Mesodermal cell (in vitro differentiated cells): Measurements from ENCODE around the gene RBBP4.
"Not testable (repeated sequence)": the region's sequence is repeated elsewhere in the genome, so short reads cannot be mapped to it uniquely, and the experiment has no call there.

ENCODE experiments used
- H3K27ac ChIP-seq: 2 replicates; pipeline ENCODE4 v1.7.0; 2013; ENCODE audit warnings: mild to moderate bottlenecking, low read depth, low read length, moderate library complexity; ENCODE audit not compliant: severe bottlenecking
- H3K36me3 ChIP-seq: 2 replicates; pipeline ENCODE4 v1.7.1; 2013; ENCODE audit warnings: mild to moderate bottlenecking, low read length, moderate library complexity; ENCODE audit not compliant: control insufficient read depth, insufficient read depth
- H3K4me1 ChIP-seq: one replicate; pipeline ENCODE4 v1.7.1; 2013; ENCODE audit warnings: mild to moderate bottlenecking, low read length; ENCODE audit not compliant: insufficient read depth, control insufficient read depth, poor library complexity, severe bottlenecking
- H3K4me3 ChIP-seq: 2 replicates; pipeline ENCODE4 v1.7.0; 2013; ENCODE audit warnings: low read length, control low read depth, mild to moderate bottlenecking; ENCODE audit not compliant: insufficient read depth, poor library complexity, severe bottlenecking; ENCODE audit errors: extremely low read depth
- H3K9me3 ChIP-seq: 2 replicates; pipeline ENCODE4 v1.7.1; 2013; ENCODE audit warnings: mild to moderate bottlenecking, low read length, moderate library complexity; ENCODE audit not compliant: control insufficient read depth
- WGBS, 2 experiments: methylation state at CpG; one replicate each; pipeline ENCODE4 v1.1.5; 2013; ENCODE audit warnings: missing lambda C conversion rate in 2 of 2; ENCODE audit not compliant: insufficient coverage in 2 of 2; 5-methylcytosine and 5-hydroxymethylcytosine counted together

The RBBP4 gene

GRCh38 chr1:32676945-32677344 lies 25.9 kb downstream of the RBBP4 start:
- H3K4me1 ChIP-seq: no peaks in the 10 kb centered on the region
- WGBS, 2 experiments: 59 to 63% methylated on average over 3 of the region's 3 CpGs
- no peaks in the 10 kb centered on the region for H3K9me3 ChIP-seq
- H3K27ac ChIP-seq: no peak overlapping the region
- peaks cover 95% of the 10 kb centered on the region for H3K36me3 ChIP-seq
- H3K4me3 ChIP-seq: no peak overlapping the region

- H3K36me3 ChIP-seq: peaks cover 96% of the 10 kb centered on the region
- WGBS, 2 experiments: no CpG with 5 or more reads among the region's 4 CpGs
- not testable (repeated sequence) for H3K4me3 ChIP-seq, H3K9me3 ChIP-seq, H3K27ac ChIP-seq, H3K4me1 ChIP-seq
These were observed 29.0 kb downstream of the RBBP4 start for GRCh38 chr1:32679993-32680392.

- Histone ChIP-seq H3K4me1 (no peaks in the 10 kb centered on the region), H3K9me3 (no peaks in the 10 kb centered on the region), H3K4me3 (no peak overlapping the region), H3K27ac (no peak overlapping the region), H3K36me3 (peaks cover 96% of the 10 kb centered on the region)
- 86 to 100% methylated on average over 1 of the region's 1 CpG for WGBS, 2 experiments
These were observed 29.6 kb downstream of the RBBP4 start for GRCh38 chr1:32680642-32681041.

- 92 to 94% methylated on average over 2 of the region's 2 CpGs for WGBS, 2 experiments
- no peak overlapping the region for H3K4me3 ChIP-seq
- no peaks in the 10 kb centered on the region for H3K9me3 ChIP-seq
- peaks cover 94% of the 10 kb centered on the region for H3K36me3 ChIP-seq
- no peaks in the 10 kb centered on the region for H3K4me1 ChIP-seq
- H3K27ac ChIP-seq: no peak overlapping the region
These were observed 30.5 kb downstream of the RBBP4 start for GRCh38 chr1:32681509-32681908.

- H3K36me3 ChIP-seq: peaks cover 93% of the 10 kb centered on the region
- H3K4me3 ChIP-seq: no peak overlapping the region
- 83% methylated on average over 1 of the region's 3 CpGs; no CpG with 5 or more reads in 1 of the 2 experiments for WGBS, 2 experiments
- no peaks in the 10 kb centered on the region for H3K9me3 ChIP-seq
- no peak overlapping the region for H3K27ac ChIP-seq
- H3K4me1 ChIP-seq: no peaks in the 10 kb centered on the region
These were observed 31.0 kb downstream of the RBBP4 start for GRCh38 chr1:32681999-32682398.

GRCh38 chr1:32683397-32683796 lies 32.4 kb downstream of the RBBP4 start:
- Histone ChIP-seq H3K36me3 (peaks cover 79% of the 10 kb centered on the region), H3K4me3 (no peak overlapping the region), H3K27ac (no peak overlapping the region), H3K9me3 (no peaks in the 10 kb centered on the region), H3K4me1 (no peaks in the 10 kb centered on the region)
- 71 to 100% methylated on average over 1 to 2 of the region's 3 CpGs for WGBS, 2 experiments

- H3K4me1 ChIP-seq: no peaks in the 10 kb centered on the region
- WGBS, 2 experiments: 94 to 100% methylated on average over 2 of the region's 2 CpGs
- H3K27ac ChIP-seq: no peak overlapping the region
- H3K9me3 ChIP-seq: no peaks in the 10 kb centered on the region
- peaks cover 70% of the 10 kb centered on the region for H3K36me3 ChIP-seq
- H3K4me3 ChIP-seq: no peak overlapping the region
These were observed 33.3 kb downstream of the RBBP4 start for GRCh38 chr1:32684167-32684811.

- 100% methylated on average over 1 to 2 of the region's 2 CpGs for WGBS, 2 experiments
- no peaks in the 10 kb centered on the region for H3K4me1 ChIP-seq
- H3K9me3 ChIP-seq: no peaks in the 10 kb centered on the region
- no peak overlapping the region for H3K4me3 ChIP-seq
- no peak overlapping the region for H3K27ac ChIP-seq
- H3K36me3 ChIP-seq: peaks cover 62% of the 10 kb centered on the region
These were observed 34.5 kb downstream of the RBBP4 start for GRCh38 chr1:32685498-32685897.

- 94 to 100% methylated on average over 2 of the region's 2 CpGs for WGBS, 2 experiments
- Histone ChIP-seq H3K9me3 (no peaks in the 10 kb centered on the region), H3K27ac (no peak overlapping the region), H3K36me3 (peaks cover 53% of the 10 kb centered on the region), H3K4me3 (no peak overlapping the region), H3K4me1 (no peaks in the 10 kb centered on the region)
These were observed 35.4 kb downstream of the RBBP4 start for GRCh38 chr1:32686387-32686786.

GRCh38 chr1:32693455-32694174 lies 42.6 kb downstream of the RBBP4 start:
- H3K4me1 ChIP-seq: no peaks in the 10 kb centered on the region
- H3K4me3 ChIP-seq: no peak overlapping the region
- no peak overlapping the region for H3K27ac ChIP-seq
- H3K36me3 ChIP-seq: peaks cover 4% of the 10 kb centered on the region
- WGBS, 2 experiments: 90 to 93% methylated on average over 5 of the region's 6 CpGs
- no peaks in the 10 kb centered on the region for H3K9me3 ChIP-seq
